ENCODE results near the gene IGF1R.

IGF1R gene

DNA sequence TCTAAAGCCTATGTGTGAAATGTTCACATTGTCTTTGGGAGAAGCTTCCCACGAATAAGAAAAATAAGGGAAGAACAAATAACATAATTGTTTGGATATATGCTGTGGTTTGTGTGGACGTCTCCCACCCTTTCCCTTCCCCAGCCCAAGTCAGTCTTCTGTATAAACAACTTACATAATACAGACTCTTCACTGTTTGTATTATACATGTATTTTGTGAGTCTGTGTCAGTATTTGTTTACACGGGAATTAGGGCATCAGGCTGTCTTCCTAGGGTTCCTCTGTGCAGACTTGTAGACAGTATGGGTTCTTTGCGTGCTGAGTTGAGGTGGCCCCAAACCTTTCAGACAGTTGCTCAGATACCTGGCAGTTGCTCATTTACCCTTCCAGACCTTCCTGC, 103.4 kb downstream of the IGF1R start:
- Histone ChIP-seq H2AFZ (ENCODE audit: low read depth, low read length) (no peak overlapping the region), H3K9me3 (ENCODE audit: insufficient read depth, low read length) (no peaks in the 10 kb centered on the region), H3K79me2 (ENCODE audit: low read length) (peaks cover 4% of the 10 kb centered on the region; the same call in 1 of the 2 replicates), H3K4me1 (ENCODE audit: low read length) (no peaks in the 10 kb centered on the region), H3K4me3 (ENCODE audit: low read length) (no peak overlapping the region), H3K9ac (ENCODE audit: low read length) (no peak overlapping the region), H3K36me3 (replicated peaks; ENCODE audit: low read depth, low read length) (no peaks in the 10 kb centered on the region), H3K4me2 (ENCODE audit: low read length) (no peak overlapping the region), H4K20me1 (ENCODE audit: insufficient read depth, low read length) (0 out of 2 replicates have a peak, but pooled peaks cover 2% of the 10 kb centered on the region), H3K27me3 (ENCODE audit: low read depth, low read length) (peaks cover 5% of the 10 kb centered on the region; the same call in 1 of the 2 replicates), H3K27ac (ENCODE audit: low read length) (no peak overlapping the region)
- TF ChIP-seq, protein P1, sequence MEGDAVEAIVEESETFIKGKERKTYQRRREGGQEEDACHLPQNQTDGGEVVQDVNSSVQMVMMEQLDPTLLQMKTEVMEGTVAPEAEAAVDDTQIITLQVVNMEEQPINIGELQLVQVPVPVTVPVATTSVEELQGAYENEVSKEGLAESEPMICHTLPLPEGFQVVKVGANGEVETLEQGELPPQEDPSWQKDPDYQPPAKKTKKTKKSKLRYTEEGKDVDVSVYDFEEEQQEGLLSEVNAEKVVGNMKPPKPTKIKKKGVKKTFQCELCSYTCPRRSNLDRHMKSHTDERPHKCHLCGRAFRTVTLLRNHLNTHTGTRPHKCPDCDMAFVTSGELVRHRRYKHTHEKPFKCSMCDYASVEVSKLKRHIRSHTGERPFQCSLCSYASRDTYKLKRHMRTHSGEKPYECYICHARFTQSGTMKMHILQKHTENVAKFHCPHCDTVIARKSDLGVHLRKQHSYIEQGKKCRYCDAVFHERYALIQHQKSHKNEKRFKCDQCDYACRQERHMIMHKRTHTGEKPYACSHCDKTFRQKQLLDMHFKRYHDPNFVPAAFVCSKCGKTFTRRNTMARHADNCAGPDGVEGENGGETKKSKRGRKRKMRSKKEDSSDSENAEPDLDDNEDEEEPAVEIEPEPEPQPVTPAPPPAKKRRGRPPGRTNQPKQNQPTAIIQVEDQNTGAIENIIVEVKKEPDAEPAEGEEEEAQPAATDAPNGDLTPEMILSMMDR (IDR thresholded peaks at IDR 0.05; ENCODE audit: low read depth, low read length): no peak
- no peak for TF ChIP-seq EZH2phosphoT487 (IDR thresholded peaks at IDR 0.05; ENCODE audit: low read depth)

DNA sequence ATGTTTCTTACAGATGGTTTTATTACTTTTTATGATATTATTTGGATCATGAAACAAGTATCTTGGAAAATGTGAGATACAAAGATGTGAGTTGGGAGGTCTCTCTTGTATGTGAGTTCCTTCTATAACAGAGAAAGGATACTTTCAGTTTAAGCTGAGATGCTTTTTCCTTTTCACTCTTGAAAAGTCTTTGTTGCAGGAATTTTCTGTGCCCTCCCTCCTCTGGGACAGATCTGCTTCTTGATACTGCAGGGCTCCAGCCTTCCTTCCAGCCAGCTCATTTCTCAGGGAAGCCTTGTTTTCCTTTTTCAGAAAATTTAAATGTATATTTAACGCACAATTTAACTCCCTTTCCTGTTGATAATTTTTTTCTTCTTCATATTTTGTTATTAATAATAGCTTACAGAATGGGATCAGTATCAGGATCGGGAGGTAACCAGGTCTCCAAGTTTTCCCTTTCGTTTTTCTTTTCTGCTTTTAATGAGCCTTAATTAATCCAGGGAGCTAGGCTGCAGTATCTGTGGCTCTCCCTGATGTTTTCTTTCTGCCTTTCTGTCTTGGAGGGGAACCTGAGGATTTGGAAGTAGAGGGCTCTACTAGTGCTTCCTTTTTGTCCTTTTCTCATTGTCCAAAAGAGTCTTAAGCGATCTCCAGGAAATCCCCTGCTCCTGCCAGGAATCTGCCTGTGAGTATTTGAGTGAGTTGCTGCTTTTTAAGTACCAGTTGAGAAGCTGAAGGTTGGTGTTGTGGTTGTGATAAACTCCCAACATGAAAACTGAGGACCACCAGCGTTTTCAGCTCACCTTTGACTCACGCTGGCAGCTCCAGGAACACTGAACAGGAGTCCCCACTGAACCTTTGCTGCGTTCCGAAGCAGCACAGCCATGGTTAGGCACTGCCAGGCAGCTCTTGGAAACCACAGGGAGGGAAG, 105.7 kb downstream of the IGF1R start:
- Histone ChIP-seq H3K9ac (ENCODE audit: low read length) (no peak overlapping the region), H3K79me2 (ENCODE audit: low read length) (peaks cover 4% of the 10 kb centered on the region; the same call in 1 of the 2 replicates), H3K4me1 (ENCODE audit: low read length) (no peaks in the 10 kb centered on the region), H2AFZ (ENCODE audit: low read depth, low read length) (no peak overlapping the region), H3K27me3 (ENCODE audit: low read depth, low read length) (peaks cover 5% of the 10 kb centered on the region; the same call in 1 of the 2 replicates), H3K4me3 (ENCODE audit: low read length) (no peak overlapping the region), H3K27ac (ENCODE audit: low read length) (no peak overlapping the region), H3K9me3 (ENCODE audit: insufficient read depth, low read length) (no peaks in the 10 kb centered on the region), H4K20me1 (ENCODE audit: insufficient read depth, low read length) (no peaks in the 10 kb centered on the region), H3K4me2 (ENCODE audit: low read length) (peak overlapping the region; percentile 4; the same call in 1 of the 2 replicates), H3K36me3 (replicated peaks; ENCODE audit: low read depth, low read length) (no peaks in the 10 kb centered on the region)
- TF ChIP-seq, protein P1 (IDR thresholded peaks at IDR 0.05; ENCODE audit: low read depth, low read length): no peak
- no peak for TF ChIP-seq EZH2phosphoT487 (IDR thresholded peaks at IDR 0.05; ENCODE audit: low read depth)

DNA sequence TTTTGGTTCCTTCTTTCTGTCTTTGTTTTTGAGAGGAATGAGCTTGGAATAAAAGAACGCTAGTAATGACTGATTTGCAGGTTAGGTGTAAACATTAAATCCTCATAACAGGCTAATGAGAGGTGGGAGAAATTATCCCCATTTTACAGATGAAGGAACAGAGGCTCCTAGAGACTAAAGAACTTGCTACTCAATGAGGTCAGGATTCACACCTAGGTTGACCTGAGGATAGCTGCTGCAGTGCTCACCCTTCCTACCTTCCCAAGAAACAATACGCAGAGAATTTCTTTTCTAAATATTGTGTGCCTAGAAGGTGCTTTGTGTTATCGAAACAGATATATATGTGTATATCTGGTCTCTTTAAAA, 106.3 kb downstream of the IGF1R start:
- H3K9ac ChIP-seq (ENCODE audit: low read length): no peak overlapping the region

DNA sequence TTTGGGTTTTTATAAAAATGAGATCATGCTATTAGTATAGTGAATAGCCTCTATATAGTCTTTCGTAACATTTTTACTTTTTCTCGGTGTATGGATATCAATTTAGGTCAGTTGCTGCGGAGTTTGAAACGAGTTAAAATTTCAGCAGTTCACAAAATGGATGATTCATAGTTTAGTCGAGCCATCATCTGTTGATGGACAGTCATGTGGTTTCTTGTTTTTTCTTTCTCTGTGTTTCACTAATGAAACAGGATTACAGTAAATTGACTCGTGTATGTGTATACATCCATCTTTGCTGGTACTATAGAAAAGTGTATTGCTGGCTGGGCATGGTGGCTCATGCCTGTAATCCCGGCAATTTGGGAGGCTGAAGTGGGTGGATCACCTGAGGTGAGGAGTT, 106.8 kb downstream of the IGF1R start:
- Histone ChIP-seq H3K9me3 (ENCODE audit: insufficient read depth, low read length) (no peaks in the 10 kb centered on the region), H3K4me1 (ENCODE audit: low read length) (no peaks in the 10 kb centered on the region), H3K27me3 (ENCODE audit: low read depth, low read length) (peaks cover 5% of the 10 kb centered on the region; the same call in 1 of the 2 replicates), H3K4me2 (ENCODE audit: low read length) (no peak overlapping the region), H2AFZ (ENCODE audit: low read depth, low read length) (no peak overlapping the region), H3K36me3 (replicated peaks; ENCODE audit: low read depth, low read length) (no peaks in the 10 kb centered on the region), H3K9ac (ENCODE audit: low read length) (no peak overlapping the region), H3K79me2 (ENCODE audit: low read length) (peaks cover 4% of the 10 kb centered on the region; the same call in 1 of the 2 replicates), H3K27ac (ENCODE audit: low read length) (no peak overlapping the region), H3K4me3 (ENCODE audit: low read length) (no peak overlapping the region), H4K20me1 (ENCODE audit: insufficient read depth, low read length) (no peaks in the 10 kb centered on the region)
- TF ChIP-seq, protein P1 (IDR thresholded peaks at IDR 0.05; ENCODE audit: low read depth, low read length): no peak
- no peak for TF ChIP-seq EZH2phosphoT487 (IDR thresholded peaks at IDR 0.05; ENCODE audit: low read depth)

More for the DNA sequence above, 106.3 kb downstream of the IGF1R start:
- H3K27ac ChIP-seq (ENCODE audit: low read length): no peak overlapping the region
- H3K36me3 ChIP-seq (replicated peaks; ENCODE audit: low read depth, low read length): no peaks in the 10 kb centered on the region
- H3K27me3 ChIP-seq (ENCODE audit: low read depth, low read length): peaks cover 5% of the 10 kb centered on the region; the same call in 1 of the 2 replicates
- H3K4me1 ChIP-seq (ENCODE audit: low read length): no peaks in the 10 kb centered on the region
- H3K4me3 ChIP-seq (ENCODE audit: low read length): no peak overlapping the region
- H3K9me3 ChIP-seq (ENCODE audit: insufficient read depth, low read length): no peaks in the 10 kb centered on the region
- H4K20me1 ChIP-seq (ENCODE audit: insufficient read depth, low read length): no peaks in the 10 kb centered on the region
- H3K79me2 ChIP-seq (ENCODE audit: low read length): peaks cover 4% of the 10 kb centered on the region; the same call in 1 of the 2 replicates
- no peak for TF ChIP-seq EZH2phosphoT487 (IDR thresholded peaks at IDR 0.05; ENCODE audit: low read depth)
- TF ChIP-seq, protein P1 (IDR thresholded peaks at IDR 0.05; ENCODE audit: low read depth, low read length): no peak
- no peak overlapping the region for H3K4me2 ChIP-seq (ENCODE audit: low read length)
- no peak overlapping the region for H2AFZ ChIP-seq (ENCODE audit: low read depth, low read length)
